ENCODE measurements around the gene FAM219B.
A peak's percentile ranks its signal among the peaks of the same experiment; 100 is the strongest.
"Not testable (repeated sequence)": the region's sequence is repeated elsewhere in the genome, so short reads cannot be mapped to it uniquely, and the experiment has no call there.

The FAM219B gene

GRCh38 chr15:74889883-74890664 lies 16.6 kb downstream of the FAM219B start, which contains the start of gene MPI:
Gene MPI (plus strand): TSS chr15:74890042. CDS start chr15:74890074, 32 bp downstream.
- peak within 1 kb of the TSS; percentile 99 to 100 for H3K4me3 ChIP-seq (replicated peaks in 1 of 2; ENCODE audit: low read depth in 2 of 2, low read length in 2 of 2)
- peak; percentile 78 to 80 for DNase-seq (ENCODE audit: low read depth in 2 of 2)
- TF ChIP-seq CTCF (IDR thresholded peaks at IDR 0.05; ENCODE audit: low read depth, low read length): no peak

- DNase-seq (ENCODE audit: low read depth in 2 of 2): peak; percentile 43 to 55
- TF ChIP-seq CTCF (IDR thresholded peaks at IDR 0.05; ENCODE audit: low read depth, low read length): no peak
- peak overlapping the region; percentile 99 to 100 for H3K4me3 ChIP-seq (replicated peaks in 1 of 2; ENCODE audit: low read depth in 2 of 2, low read length in 2 of 2)
Observed at GRCh38 chr15:74889390-74889882, 17.2 kb downstream of the FAM219B start.

GRCh38 chr15:74888716-74889115 lies 17.9 kb downstream of the FAM219B start:
- no peak overlapping the region for H3K4me3 ChIP-seq (replicated peaks in 1 of 2; ENCODE audit: low read depth in 2 of 2, low read length in 2 of 2)

GRCh38 chr15:74887537-74888193 lies 19.0 kb downstream of the FAM219B start:
- DNase-seq (ENCODE audit: low read depth in 2 of 2): not testable (repeated sequence)

More at GRCh38 chr15:74888716-74889115, 17.9 kb downstream of the FAM219B start:
- no peak for DNase-seq (ENCODE audit: low read depth in 2 of 2)
- no peak for TF ChIP-seq CTCF (IDR thresholded peaks at IDR 0.05; ENCODE audit: low read depth, low read length)

GRCh38 chr15:74885461-74885860 lies 21.2 kb downstream of the FAM219B start:
- TF ChIP-seq CTCF (IDR thresholded peaks at IDR 0.05; ENCODE audit: low read depth, low read length): no peak
- H3K4me3 ChIP-seq (replicated peaks in 1 of 2; ENCODE audit: low read depth in 2 of 2, low read length in 2 of 2): no peak overlapping the region

More at GRCh38 chr15:74887537-74888193, 19.0 kb downstream of the FAM219B start:
- not testable (repeated sequence) for H3K4me3 ChIP-seq (replicated peaks in 1 of 2; ENCODE audit: low read depth in 2 of 2, low read length in 2 of 2)

GRCh38 chr15:74884428-74885223 lies 22.0 kb downstream of the FAM219B start:
- peak; percentile 22 to 35 for DNase-seq (ENCODE audit: low read depth in 2 of 2)
- no peak overlapping the region for H3K4me3 ChIP-seq (replicated peaks in 1 of 2; ENCODE audit: low read depth in 2 of 2, low read length in 2 of 2)
- TF ChIP-seq CTCF (IDR thresholded peaks at IDR 0.05; ENCODE audit: low read depth, low read length): no peak

More at GRCh38 chr15:74885461-74885860, 21.2 kb downstream of the FAM219B start:
- no peak for DNase-seq (ENCODE audit: low read depth in 2 of 2)
